HepG2 (cell line): Measurements from ENCODE around the gene STC2. TPM values are rescaled to one million over a fixed set of nuclear protein-coding genes. Genes with fewer than 3 reads are reported as not detected.

Experiments used
- CENPT ChIP-seq: sonication (generic); formaldehyde crosslinking; IDR thresholded peaks from 2 replicates; pipeline ENCODE4 v1.8.0; 2022; ENCODE audit warnings: low read depth, mild to moderate bottlenecking, moderate library complexity, missing genetic modification reagents
- CREM ChIP-seq, 2 experiments: sonication (generic) in 1 of 2; formaldehyde crosslinking in 1 of 2; IDR thresholded peaks; 2 replicates each; pipeline versions ENCODE4 v1.4.0 to v1.6.1; 2016 to 2020; ENCODE audit warnings: antibody characterized with exemption in 1 of 2, mild to moderate bottlenecking in 1 of 2, missing genetic modification reagents in 1 of 2
- DNMT1 ChIP-seq: sonication (generic); formaldehyde crosslinking; IDR thresholded peaks from 2 replicates; pipeline ENCODE4 v1.5.1; 2020; ENCODE audit warnings: mild to moderate bottlenecking, missing genetic modification reagents
- GPN1 ChIP-seq: sonication (generic); formaldehyde crosslinking; IDR thresholded peaks from 2 replicates; pipeline ENCODE4 v1.5.1; 2020; ENCODE audit warnings: missing genetic modification reagents, borderline replicate concordance
- HOXA3 ChIP-seq: sonication (generic); formaldehyde crosslinking; IDR thresholded peaks from 2 replicates; pipeline ENCODE4 v1.5.0; 2020; ENCODE audit warnings: missing genetic modification reagents
- KDM5B ChIP-seq: sonication (generic); formaldehyde crosslinking; IDR thresholded peaks from 2 replicates; pipeline ENCODE4 v1.4.0; 2020; ENCODE audit warnings: missing genetic modification reagents, mild to moderate bottlenecking, borderline replicate concordance
- KLF13 ChIP-seq: sonication (generic); formaldehyde crosslinking; IDR thresholded peaks from 2 replicates; pipeline ENCODE4 v1.4.0; 2020; ENCODE audit warnings: mild to moderate bottlenecking, missing genetic modification reagents
- MYC ChIP-seq: sonication (generic); formaldehyde crosslinking; IDR thresholded peaks from 2 replicates; pipeline ENCODE4 v1.9.0; 2021; ENCODE audit warnings: missing genetic modification reagents, borderline replicate concordance
- NR2F6 ChIP-seq, 2 experiments: IDR thresholded peaks; 2 replicates each; pipeline ENCODE4 v1.6.1; 2016; ENCODE audit warnings: antibody characterized with exemption in 1 of 2, mild to moderate bottlenecking in 1 of 2
- PAWR ChIP-seq: sonication (generic); formaldehyde crosslinking; IDR thresholded peaks from 2 replicates; pipeline ENCODE4 v1.4.0; 2020; ENCODE audit warnings: missing genetic modification reagents, mild to moderate bottlenecking, borderline replicate concordance
- POLR2AphosphoS5 ChIP-seq: IDR thresholded peaks from 2 replicates; pipeline ENCODE4 v1.6.1; 2012; ENCODE audit warnings: low read depth, low read length
- REST ChIP-seq, 2 experiments: IDR thresholded peaks; 2 replicates each; pipeline ENCODE4 v1.6.1; 2011 to 2012; ENCODE audit warnings: low read length in 2 of 2, borderline replicate concordance in 1 of 2, low read depth in 1 of 2, mild to moderate bottlenecking in 1 of 2, moderate library complexity in 1 of 2
- TCF7L2 ChIP-seq: IDR thresholded peaks from 2 replicates; pipeline ENCODE4 v1.6.1; 2011; ENCODE audit warnings: mild to moderate bottlenecking, low read depth, low read length, moderate library complexity
- ZBTB14 ChIP-seq: sonication (generic); formaldehyde crosslinking; IDR thresholded peaks from 2 replicates; pipeline ENCODE4 v1.4.0; 2020; ENCODE audit warnings: missing genetic modification reagents
- ZBTB38 ChIP-seq: sonication (generic); formaldehyde crosslinking; IDR thresholded peaks from 2 replicates; pipeline ENCODE4 v1.5.1; 2020; ENCODE audit warnings: mild to moderate bottlenecking, missing genetic modification reagents
- ZFP1 ChIP-seq: IDR thresholded peaks from 2 replicates; pipeline ENCODE4 v1.6.1; 2016
- ZMYM2 ChIP-seq: sonication (generic); formaldehyde crosslinking; IDR thresholded peaks from 2 replicates; pipeline ENCODE4 v1.8.0; 2022; ENCODE audit warnings: mild to moderate bottlenecking, missing genetic modification reagents
- ZNF136 ChIP-seq: sonication (generic); formaldehyde crosslinking; IDR thresholded peaks from 2 replicates; pipeline ENCODE4 v1.8.1; 2022; ENCODE audit warnings: low read depth, mild to moderate bottlenecking, moderate library complexity, missing genetic modification reagents
- ZNF180 ChIP-seq: sonication (generic); formaldehyde crosslinking; IDR thresholded peaks from 2 replicates; pipeline ENCODE4 v1.4.0; 2020; ENCODE audit warnings: low read depth, missing genetic modification reagents, borderline replicate concordance
- ZNF446 ChIP-seq: sonication (generic); formaldehyde crosslinking; IDR thresholded peaks from 2 replicates; pipeline ENCODE4 v1.5.0; 2020; ENCODE audit warnings: mild to moderate bottlenecking, missing genetic modification reagents
- ZNF468 ChIP-seq: sonication (generic); formaldehyde crosslinking; IDR thresholded peaks from 2 replicates; pipeline ENCODE4 v1.8.0; 2022; ENCODE audit warnings: mild to moderate bottlenecking, moderate library complexity, missing genetic modification reagents
- ZNF556 ChIP-seq: sonication (generic); formaldehyde crosslinking; IDR thresholded peaks from 2 replicates; pipeline ENCODE4 v1.4.0; 2020; ENCODE audit warnings: mild to moderate bottlenecking, missing genetic modification reagents, borderline replicate concordance
- ZNF607 ChIP-seq: sonication (generic); formaldehyde crosslinking; IDR thresholded peaks from 2 replicates; pipeline ENCODE4 v1.5.1; 2020; ENCODE audit warnings: missing genetic modification reagents, mild to moderate bottlenecking, borderline replicate concordance
- ZNF616 ChIP-seq: sonication (generic); formaldehyde crosslinking; IDR thresholded peaks from 2 replicates; pipeline ENCODE4 v1.5.0; 2020; ENCODE audit warnings: low read depth, mild to moderate bottlenecking, missing genetic modification reagents
- ZNF674 ChIP-seq: sonication (generic); formaldehyde crosslinking; IDR thresholded peaks from 2 replicates; pipeline ENCODE4 v1.5.0; 2020; ENCODE audit warnings: low read depth, mild to moderate bottlenecking, missing genetic modification reagents
- ZNF709 ChIP-seq: sonication (generic); formaldehyde crosslinking; IDR thresholded peaks from 2 replicates; pipeline ENCODE4 v1.5.0; 2020; ENCODE audit warnings: mild to moderate bottlenecking, missing genetic modification reagents
- polyA plus RNA-seq, 8 experiments: library from polyadenylated mRNA; depleted of rRNA in 3 of 8; stranded (reverse) in 7 of 8; unstranded in 1 of 8; fragments of >200 nt; fragmentation: Illumina TruSeq in 4 of 8; extraction: Trizol in 4 of 8; gene quantifications; 2 replicates each; pipeline versions ENCODE4 v1.2.1 to v1.2.3, GENCODE V29; 2011 to 2016; ENCODE audit warnings: low read depth in 4 of 8, missing spikeins in 1 of 8, mixed read lengths in 1 of 8; ENCODE audit not compliant: insufficient read depth in 1 of 8
- total RNA-seq, 5 experiments: library from RNA; depleted of rRNA; stranded (reverse); fragments of >200 nt; fragmentation: Illumina TruSeq; extraction: Trizol; gene quantifications; 2 replicates each; pipeline ENCODE4 v1.2.3, GENCODE V29; 2016; ENCODE audit warnings: low read depth in 1 of 5

Gene STC2
- total and polyA plus RNA-seq, 2 of the 13 experiments (the other 11 are each of a cell fraction or from before 2014, with no cell fraction given): 27.1 to 69.2 TPM

DNA sequence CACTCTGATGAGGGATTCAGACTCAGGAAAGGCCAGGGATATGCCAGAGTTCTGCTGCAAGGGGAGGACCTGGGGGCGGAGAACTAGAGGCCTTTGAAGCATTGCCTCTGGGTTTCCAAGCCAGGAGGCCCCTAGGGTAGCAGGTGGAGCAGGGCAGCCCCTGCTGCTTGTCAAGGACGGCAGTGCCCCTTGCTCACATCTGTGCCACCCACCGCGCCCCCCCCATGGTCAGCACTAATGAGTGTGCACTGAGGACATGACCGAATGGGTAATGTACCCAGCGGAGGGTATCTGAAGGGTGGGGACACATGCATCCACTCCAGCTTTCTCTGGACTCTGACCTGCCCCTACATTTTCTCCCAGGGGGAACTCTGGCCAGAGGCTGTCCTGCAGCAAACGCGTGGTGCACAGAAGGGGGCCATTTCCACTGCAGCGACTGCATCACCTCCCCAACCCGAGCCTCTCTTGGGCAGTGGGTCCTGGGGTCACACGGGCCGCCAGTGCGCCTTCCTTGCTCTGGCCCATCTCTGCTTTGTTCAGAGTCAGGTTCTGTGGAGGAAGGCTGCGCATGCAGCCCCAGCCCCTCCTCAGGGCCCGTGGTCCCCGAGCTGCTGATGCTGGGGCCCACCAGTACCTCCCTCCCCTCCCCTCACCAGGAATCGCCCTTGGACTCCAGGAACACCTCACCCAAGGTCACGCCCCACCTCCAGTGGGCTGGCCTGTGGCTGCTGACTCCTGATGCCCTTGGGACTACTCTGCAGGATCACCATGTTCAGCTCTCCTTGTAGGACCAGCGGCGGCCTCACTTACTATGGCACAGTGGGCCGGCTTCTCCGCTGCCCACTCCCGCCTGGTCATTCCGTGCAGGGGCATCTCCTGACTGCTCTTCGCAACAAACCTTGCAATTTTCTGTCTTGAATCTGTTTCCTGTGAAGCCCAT lies 31.2 kb downstream of the STC2 start (continued):
- no peak for TF ChIP-seq ZNF674 (CRISPR knock-in tag)
- TF ChIP-seq ZNF180: no peak
- no peak for TF ChIP-seq PAWR (CRISPR knock-in tag)
- TF ChIP-seq ZBTB38 (CRISPR knock-in tag): peak; percentile 6; the same call in 1 of the 2 replicates
- TF ChIP-seq ZNF607 (CRISPR knock-in tag): no peak
- TF ChIP-seq ZMYM2 (CRISPR knock-in tag): no peak
- no peak for TF ChIP-seq DNMT1 (CRISPR knock-in tag)
- TF ChIP-seq TCF7L2: no peak; the same call in 1 of the 2 replicates
- TF ChIP-seq CENPT (CRISPR knock-in tag): no peak
- TF ChIP-seq MYC: peak; percentile 62; the same call in 1 of the 2 replicates
- peak; percentile 68; the same call in 1 of the 2 replicates for TF ChIP-seq HOXA3 (CRISPR knock-in tag)
- TF ChIP-seq CREM (IDR thresholded peaks at IDR 0.05): no peak; the same call in 1 of the 2 replicates
- no peak for TF ChIP-seq CREM (CRISPR knock-in tag; IDR thresholded peaks at IDR 0.05)
- no peak for TF ChIP-seq ZNF709 (CRISPR knock-in tag)
- no peak for TF ChIP-seq REST (IDR thresholded peaks at IDR 0.05; ENCODE audit: borderline replicate concordance in 1 of 2, low read depth in 1 of 2, low read length in 2 of 2)
- no peak for TF ChIP-seq ZNF446 (CRISPR knock-in tag)
- TF ChIP-seq ZNF556 (CRISPR knock-in tag): no peak
- TF ChIP-seq GPN1 (CRISPR knock-in tag): no peak
- TF ChIP-seq ZFP1: no peak
- no peak for TF ChIP-seq ZNF616 (CRISPR knock-in tag)
- peak; percentile 49; the same call in 1 of the 2 replicates for TF ChIP-seq KDM5B (CRISPR knock-in tag)
- peak; percentile 36 for TF ChIP-seq POLR2AphosphoS5
- no peak for TF ChIP-seq ZNF136 (CRISPR knock-in tag)
- no peak for TF ChIP-seq ZBTB14
- peak; percentile 37; the same call in 1 of the 2 replicates for TF ChIP-seq NR2F6 (IDR thresholded peaks at IDR 0.05)
- TF ChIP-seq NR2F6 (CRISPR knock-in tag; IDR thresholded peaks at IDR 0.05): peak; percentile 43
- no peak for TF ChIP-seq KLF13 (CRISPR knock-in tag)
- TF ChIP-seq ZNF468: no peak
